Inflammatory macrophage treated with lipopolysaccharide for 4 hours (primary cell): ENCODE measurements around the gene CHRM2.
"Not testable (repeated sequence)": the region's sequence is repeated elsewhere in the genome, so short reads cannot be mapped to it uniquely, and the experiment has no call there.

Source experiments
- DNase-seq: peaks from one replicate; pipeline ENCODE4 v3.0.0-alpha.2; 2020

The CHRM2 gene

DNA sequence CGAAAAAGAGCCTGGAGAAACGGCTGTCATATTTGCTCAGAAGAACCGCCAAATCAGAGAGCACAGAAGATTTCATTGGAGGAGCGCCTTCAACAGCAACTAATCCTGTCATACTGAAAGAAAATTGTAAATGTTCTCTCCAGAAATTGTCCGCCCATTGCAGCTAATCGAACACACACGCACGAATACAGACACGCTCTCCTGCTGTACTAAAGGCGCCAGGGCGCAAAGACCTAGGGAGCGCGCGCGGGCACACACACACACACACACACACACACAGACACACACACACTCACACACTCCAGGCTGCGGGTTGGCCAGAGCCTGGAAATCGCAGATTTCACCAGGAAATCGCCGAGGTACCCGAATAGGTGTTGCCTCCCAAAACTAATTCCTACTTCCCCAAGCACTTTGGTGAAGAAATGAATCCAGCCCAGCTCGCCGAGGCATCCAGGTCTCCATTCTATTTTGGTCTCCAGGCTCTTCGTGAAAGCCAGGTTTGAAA lies at the start of gene CHRM2:
Gene CHRM2, plus strand, starts transcription at position 157 of the 505 bp plus-strand sequence. CDS start 146,214 bp downstream, outside the sequence.
- DNase-seq: no peak

DNA sequence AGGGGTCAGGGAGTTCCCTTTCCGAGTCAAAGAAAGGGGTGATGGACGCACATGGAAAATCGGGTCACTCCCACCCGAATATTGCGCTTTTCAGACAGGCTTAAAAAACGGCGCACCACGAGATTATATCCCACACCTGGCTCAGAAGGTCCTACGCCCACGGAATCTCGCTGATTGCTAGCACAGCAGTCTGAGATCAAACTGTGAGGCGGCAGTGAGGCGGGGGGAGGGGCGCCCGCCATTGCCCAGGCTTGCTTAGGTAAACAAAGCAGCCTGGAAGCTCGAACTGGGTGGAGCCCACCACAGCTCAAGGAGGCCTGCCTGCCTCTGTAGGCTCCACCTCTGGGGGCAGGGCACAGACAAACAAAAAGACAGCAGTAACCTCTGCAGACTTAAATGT lies 37.1 kb upstream of the CHRM2 start:
- DNase-seq: not testable (repeated sequence)

DNA sequence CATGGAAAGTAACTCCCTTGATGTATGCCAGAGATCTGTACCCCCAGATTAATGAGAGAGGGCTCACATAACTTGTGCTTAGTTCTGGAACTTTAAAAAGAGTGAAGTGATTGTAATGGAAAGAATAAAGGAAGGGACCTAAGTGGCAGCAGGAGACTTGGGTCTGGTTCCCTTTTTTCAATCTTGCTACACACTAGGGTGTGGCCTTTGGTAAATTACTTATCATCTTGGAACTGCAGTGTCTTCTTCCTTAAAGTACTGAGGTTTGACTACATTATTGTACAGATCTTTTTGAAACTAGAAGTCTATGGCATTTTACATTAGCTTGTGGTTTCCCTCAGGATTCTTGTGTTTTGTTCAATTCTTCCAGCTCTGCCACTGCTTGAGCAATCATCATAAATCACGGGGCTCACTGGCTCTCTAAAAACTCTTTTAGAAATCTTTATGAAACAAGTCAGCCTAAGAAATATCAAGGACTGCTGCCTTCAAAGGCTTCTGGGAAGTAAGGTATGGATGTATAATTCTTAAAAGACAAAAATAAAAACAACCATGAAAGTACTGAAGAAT lies 22.5 kb upstream of the CHRM2 start:
- DNase-seq: peak; percentile 35

DNA sequence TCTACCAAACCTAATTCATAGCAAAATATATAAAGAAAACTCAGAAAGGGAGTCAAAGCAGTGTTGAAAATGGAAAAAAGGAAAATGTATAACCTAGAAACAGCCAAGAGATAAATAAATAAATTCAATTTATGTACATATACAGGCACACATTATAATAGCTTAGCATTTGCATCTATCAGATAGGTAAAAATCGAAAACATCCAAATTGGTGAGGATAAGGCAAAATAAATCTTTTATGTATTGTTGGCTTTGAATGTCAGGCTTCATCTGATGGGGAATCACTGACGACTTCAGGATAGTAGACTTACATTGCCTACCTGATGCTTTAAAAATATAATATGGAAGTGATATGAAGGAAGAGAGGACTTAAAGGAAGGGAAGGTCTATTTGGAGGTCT lies 20.6 kb upstream of the CHRM2 start:
- no peak for DNase-seq

DNA sequence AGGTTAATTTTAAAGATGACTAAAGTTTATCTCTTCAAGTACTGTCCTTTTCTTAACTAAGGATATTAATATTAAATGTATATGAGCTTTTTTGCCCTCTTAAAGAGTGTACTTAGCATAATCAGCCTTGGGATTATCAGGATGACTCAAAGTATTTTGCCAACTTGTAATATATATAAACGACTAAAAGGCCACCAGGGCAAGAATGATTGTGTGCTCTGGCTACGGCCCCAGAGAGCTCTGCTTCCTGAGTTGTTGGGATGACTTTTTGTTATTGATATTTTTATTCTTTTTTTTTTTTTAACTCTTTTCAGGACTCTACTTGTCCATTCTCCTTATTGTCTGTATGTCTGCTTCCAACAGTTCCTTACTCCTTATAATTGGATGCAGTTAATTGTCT lies 14.8 kb upstream of the CHRM2 start:
- no peak for DNase-seq

DNA sequence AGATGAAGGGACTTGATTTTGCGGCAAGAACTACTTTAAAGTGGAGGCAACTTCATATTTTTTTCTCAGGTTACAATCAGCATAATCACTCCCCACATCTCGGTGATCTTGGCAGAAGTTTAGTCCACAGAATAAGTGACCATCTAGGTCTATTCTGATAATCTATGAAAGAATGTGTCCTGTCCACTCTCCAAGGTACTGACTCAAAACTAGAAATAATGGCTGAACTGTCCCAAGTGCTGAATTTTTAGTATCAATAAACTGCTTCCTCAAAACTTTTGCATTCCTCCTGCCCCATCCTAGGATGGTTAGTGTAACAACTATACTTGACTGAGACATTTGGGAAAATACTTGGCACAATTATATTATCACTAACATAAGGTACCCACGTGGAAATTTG lies 10.9 kb upstream of the CHRM2 start:
- DNase-seq: no peak

DNA sequence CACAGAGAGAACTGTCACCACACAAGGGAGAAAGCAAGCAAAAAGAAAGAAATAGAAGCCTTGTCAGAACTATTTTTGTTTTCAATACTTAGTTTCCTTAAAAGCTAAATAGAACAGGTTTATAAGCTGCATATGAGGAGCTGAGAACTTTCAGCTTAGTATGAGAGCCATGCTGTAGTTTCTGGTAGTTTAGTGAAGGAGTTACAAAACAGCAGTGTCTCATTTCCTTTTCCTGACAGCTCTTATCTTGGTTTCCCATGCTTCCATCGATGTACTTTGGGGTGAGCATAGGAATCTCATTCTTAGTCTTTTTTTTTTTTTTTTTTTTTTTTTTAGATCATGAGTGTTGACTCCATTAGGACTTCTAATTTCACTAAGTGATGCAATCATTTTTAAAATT lies 8.6 kb upstream of the CHRM2 start:
- no peak for DNase-seq

DNA sequence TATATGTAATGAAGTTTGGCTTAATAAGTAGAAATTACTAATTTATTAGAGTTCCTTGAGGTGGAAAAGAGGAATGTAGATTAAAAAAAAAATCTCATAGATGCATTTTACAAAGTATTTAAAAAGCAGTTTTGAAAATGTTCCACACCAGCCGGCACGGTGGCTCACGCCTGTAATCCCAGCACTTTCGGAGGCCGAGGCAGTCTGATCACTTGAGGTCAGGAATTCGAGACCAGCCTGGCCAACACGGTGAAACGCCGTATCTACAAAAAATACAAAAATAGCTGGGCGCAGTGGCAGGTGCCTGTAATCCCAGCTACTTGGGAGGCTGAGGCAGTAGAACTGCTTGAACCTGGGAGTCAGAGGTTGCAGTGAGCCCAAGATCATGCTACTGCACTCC lies 3.2 kb upstream of the CHRM2 start:
- DNase-seq: no peak

DNA sequence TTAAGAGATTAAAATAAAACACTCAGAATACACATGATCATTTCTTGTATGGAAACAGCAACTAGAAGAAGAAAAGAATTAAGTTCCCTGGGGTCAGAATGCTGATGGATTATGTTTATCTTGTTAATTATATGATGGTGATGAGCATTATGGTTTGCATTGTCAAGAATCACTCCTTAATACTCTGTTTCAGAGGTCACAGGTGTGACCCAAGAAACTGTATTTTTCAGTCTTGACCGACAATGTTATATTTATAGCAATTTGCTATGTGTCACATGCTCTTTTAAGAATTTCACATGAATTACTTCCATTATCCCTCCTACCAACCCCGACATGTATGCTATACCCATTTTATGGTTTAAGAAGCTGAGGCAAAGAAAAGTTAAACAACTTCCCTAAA lies 2.7 kb upstream of the CHRM2 start:
- no peak for DNase-seq

DNA sequence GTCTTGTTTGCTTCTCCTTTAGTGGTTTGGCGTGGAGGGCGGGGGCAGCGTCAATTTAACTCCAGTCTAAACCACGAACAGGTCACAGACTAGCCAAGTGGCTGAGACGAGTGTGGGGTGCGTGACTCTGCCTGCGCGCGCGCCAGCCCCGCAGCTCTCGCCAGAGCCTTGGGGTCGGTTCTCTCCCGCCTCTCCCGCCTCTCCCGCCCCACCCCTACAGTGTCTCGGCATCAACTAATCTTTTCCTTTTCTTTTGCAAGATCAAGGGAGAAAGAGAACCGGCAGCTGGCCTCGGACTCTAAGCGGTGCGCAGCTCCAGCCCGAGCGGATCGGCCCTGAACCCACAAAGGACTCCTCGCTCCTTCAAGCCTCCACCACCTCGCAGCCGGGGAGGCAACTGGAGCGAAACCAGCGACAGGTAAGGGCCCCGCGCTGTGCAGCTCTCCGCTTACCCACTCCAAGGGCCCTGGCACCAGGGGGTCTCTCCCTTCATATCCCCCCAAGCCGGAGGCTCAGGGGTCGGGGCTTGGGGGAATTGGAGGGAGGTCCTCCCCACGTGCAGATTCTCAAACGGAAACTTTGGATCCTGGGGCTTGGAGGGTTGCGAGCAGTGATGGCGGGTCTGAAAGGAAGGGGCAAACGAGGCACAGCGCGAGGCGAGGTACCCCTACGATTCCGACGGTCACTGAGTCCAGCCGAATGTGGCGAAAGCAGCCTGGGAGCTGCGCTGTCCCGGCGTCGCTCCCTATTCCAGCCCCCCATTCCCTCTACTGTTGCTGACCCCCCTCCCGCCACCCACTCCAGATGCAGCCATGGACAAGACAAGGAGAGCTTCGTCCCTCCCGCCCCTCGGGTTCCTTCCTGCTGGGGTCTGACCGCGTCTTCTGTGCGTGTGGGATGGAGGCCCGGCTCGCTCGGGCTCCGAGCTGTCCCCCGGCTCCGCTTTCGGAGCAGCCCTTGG lies 829 bp downstream of the CHRM2 start:
- no peak for DNase-seq

DNA sequence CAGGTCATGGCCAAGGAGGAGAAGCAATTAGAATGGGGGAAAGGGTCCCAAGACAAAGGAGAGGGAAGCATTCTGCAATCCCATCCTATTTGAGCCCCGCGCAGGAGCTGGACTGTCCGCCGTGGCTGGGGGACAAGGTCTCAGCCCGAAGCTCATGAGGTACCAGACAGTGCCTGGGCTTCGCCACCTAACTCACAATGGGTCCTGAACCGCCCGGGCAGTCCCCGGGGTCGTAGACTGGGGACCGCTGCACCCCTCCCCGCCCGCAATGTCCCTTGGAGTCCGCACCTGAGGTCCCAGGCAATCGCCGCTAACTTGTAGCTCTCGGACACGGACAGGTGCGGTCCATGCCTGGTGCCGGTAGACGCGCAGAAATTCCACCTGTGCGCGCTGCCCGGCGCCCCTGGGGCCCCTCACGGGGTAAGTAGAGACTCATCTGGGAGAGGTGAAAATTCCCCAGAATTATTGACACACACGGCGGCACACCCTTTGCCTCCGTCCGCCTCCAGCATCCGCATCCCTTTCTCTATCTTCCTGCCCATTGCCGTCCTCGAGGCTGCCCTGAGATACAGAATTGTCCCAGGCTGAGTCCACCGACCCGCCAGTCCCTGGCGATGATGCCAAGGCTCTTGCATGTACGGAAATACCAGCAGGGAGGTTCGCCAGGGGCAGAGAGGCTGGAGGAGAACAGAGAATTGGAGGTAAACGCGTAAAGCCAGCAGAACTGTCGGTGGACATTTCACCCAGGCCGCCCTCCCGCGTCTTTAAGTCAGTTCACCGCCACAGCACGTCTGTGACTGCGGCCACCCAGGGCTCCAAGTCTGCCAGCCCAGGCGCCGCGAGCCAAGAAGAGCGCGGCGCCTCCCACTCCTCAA lies 1.8 kb downstream of the CHRM2 start:
- DNase-seq: no peak

DNA sequence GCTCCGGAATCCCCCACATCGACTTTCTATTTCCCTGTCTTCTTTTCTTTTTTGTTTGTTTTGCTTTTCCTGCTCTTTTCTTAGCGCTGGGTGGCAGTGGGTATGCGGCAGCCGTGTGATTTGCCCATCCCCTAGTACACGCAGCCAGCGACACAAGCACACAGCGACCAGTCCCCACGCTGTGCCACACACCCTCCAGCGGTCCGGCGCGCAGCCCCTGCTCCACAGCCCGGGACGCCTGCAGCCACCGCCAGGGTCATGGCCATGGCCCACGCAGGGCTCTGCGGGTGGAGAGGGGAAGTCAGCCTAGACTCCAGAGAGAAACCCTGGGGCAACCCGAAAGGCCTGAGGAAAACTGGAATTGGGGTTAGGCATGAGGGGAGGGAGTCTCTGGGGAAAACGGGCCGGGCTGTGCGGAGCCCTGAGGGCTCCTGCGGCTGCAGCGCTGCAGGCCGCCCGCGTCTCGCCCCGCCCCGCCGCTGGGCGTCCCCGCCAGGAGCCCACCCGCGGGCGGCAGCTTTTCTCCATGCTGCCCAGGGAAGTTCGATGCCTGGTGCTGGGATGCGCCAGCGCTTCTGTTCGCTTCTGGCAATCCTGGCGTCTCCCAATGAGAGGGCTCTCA lies 2.5 kb downstream of the CHRM2 start:
- DNase-seq: no peak

DNA sequence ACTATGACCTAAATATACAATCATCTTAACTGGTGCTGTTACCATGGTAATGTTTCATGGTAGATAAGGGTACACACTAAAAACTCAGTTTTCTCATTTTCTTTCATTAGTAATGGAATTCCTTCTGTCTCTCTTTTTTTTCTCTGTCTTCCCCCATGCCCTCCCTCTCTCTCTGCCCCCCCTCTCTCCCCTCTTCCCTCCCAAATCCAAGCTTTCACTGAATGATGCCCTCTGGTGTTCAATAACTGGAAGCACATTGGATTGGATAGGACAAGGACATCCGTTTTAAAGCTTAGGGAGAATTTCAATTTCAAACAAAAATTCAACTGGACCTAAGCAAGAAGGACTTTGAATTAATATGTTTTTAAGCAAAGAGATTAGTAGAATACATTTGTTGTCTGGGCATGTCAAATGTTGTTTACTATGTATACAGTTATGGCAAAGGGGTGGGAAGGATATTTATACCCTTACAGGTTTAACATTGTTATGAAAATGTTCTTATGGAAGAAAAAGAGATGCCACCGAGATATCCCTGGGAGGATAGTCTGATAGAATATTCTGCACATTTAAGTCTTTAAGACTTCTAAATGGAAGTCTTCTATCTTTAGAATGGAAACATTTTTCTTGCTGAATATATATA lies 6.1 kb downstream of the CHRM2 start:
- DNase-seq: no peak

DNA sequence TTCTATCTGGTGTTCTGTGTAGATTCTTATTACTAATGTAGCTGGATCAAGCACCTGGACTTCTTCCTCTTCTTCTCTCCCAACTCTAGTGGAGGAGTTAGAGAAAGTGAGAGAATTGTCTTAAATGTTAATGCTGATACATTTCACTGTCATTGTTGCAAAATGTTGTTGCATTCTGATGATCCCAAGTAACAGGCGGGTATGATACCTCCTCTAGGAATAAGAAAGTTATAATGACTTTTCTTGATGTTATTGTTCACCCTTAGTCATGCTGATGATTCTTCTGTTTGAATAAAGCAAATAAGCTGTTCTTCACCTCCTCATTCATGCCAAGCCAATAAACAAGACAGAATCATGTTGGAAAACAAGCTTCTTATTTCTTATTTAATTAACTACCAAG lies 9.1 kb downstream of the CHRM2 start:
- no peak for DNase-seq

DNA sequence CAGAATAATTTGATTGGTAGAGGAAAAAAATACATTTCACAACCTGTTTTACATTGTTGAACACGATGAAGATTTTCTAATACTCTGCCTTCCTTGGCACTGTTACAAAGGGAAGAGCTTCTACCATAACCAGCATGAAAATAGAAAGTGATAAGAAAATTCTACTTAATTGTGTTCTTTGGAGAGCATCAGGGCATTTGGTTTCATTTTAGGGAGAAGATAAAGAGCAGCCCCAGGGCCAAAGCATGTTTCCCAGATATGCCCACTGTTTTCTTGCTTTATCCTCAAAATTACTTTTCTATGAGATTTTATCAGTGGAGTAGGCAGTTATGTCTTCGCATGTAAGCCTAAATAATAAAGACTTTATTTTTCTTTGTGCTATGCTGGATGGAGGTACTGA lies 9.5 kb downstream of the CHRM2 start:
- no peak for DNase-seq

DNA sequence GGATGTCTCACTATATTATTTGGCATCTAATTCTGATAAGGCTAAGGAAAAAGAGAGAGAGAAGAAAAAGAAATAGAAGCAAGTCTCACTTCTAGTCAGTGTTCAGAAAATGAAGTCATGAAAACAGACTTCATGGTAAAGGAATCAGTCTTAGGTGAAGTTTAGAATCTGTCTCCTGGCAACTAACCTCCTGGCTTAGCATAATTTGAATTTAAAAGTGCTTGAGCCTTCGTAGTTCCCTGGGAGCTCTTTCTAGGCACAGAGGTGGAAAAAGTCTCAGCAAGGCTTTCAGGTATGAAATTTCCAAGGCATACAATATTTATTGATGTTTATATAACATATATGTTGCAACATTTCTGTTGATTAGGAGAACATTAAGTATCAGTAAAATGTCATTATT lies 10.4 kb downstream of the CHRM2 start:
- DNase-seq: no peak

DNA sequence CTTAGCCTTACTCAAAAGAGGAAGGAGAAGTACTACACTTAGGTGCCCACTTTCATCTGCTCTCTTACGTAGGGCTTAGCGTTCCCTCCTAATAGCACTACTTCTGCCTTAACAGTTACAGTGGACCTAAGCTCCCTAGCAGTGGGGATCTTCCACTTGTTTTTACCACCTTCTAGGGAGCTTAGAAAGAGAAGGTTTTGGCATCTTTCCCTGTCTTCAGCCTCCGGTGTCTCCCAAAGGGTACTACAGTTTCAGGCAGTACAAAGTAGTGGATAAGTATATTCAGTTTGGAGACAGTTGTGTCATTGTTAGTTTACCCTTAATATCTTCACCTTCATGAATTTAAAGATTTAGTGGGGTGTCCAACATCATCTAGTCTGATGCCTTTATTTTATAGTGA lies 14.6 kb downstream of the CHRM2 start:
- no peak for DNase-seq

DNA sequence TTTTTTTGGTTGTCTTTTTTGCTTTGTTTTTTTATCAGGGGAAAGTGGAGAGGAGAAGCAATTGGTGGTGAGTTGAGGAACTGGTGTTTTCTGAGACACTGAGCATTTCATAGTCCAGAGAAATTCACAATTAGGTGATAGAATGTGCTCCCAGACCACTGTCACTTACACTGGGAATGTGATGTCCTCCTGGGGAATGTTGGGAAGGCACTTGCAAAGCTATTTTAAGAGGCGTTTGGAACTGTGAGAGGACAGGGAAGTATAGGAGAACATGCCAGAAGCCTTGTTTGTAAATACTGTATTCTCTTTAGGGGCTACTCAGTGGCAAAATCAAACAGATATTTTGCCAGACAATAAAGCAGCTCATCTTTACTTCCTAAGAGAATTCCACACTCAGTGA lies 16.0 kb downstream of the CHRM2 start:
- no peak for DNase-seq

DNA sequence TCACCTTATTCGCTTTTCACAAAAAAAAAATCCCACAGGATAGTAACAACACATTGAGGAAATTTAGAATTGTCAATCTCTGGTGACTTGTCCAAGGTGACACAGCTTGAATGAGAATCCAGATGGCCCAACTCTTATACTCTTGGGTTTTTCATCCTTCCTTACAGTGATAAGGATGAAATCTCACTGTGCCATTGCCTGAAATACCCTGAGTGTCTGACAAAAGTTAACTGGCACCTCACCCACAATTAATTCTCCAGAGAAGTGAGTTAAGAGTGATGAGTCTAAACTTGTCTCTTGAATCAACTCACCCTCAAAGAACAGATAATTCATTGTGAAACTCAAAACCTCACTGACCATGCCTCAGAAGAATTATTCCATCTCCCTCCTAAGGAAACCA lies 18.9 kb downstream of the CHRM2 start:
- DNase-seq: no peak

DNA sequence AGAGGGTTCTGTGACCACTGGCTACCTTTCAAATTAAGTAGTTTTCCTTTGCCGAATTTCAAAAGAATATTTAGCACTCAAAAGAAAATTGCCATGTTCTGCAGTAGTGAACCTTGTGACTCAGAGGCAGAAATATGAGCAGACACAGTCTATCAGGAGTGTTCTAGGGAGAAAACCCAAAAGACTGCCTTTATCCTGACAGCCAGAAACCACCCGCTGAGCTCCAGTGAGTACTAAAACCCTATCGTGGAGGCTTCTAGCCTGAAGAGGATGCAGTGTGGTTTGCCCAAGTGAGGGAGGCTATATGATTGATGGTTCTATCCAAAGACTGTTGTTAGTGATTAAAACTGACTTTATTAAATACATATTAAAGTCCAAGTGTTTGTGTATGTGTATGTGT lies 21.9 kb downstream of the CHRM2 start:
- no peak for DNase-seq

DNA sequence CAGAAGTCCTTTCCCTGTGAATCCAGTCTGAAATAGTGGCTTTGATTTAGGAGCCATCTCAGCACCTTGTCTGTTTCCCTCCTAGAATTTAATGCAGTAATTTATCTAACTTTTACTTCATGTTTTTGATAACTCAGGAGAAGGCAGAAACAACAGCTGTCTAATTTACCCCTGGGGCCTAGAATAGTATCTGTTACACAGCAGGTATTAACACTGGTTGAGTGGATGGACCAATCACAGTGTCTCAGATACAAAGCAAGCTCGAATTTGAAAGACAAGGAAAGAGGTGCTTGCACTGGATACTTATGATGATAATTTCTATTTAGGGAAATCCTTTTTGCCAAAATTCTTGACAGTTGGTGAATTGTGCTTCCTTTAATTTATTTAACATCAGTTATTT lies 23.4 kb downstream of the CHRM2 start:
- DNase-seq: no peak

DNA sequence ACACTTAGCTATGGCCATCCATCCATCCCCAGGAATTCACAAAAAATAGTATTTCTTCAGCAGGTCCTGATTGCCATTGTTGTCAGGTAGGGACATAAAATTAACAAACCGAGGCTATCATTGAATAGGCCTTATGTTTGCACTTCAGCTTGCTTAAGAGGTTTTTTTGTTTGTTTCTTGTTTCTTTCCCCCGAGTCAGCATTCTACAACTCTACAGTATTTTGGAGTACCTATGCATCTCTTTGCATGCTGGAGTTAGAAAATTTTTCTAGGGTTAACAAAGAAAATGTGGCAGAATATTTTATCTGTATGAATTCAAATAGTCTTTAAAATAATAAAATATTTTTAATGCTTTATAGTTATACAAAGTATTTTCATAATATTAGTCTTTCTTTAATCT lies 26.3 kb downstream of the CHRM2 start:
- DNase-seq: no peak
